Activated T-cell treated with anti-CD3 and anti-CD28 coated beads, Interleukin-2, amount 50 U/mL, for 1 hour (primary cell): Measurements from ENCODE around the gene CEP41.

Experiments used
- DNase-seq: peaks from one replicate; pipeline ENCODE4 v3.0.0-alpha.2; 2020

The CEP41 gene

GRCh38 chr7:130415006-130415405 lies 25.8 kb downstream of the CEP41 start:
- DNase-seq: no peak

DNA sequence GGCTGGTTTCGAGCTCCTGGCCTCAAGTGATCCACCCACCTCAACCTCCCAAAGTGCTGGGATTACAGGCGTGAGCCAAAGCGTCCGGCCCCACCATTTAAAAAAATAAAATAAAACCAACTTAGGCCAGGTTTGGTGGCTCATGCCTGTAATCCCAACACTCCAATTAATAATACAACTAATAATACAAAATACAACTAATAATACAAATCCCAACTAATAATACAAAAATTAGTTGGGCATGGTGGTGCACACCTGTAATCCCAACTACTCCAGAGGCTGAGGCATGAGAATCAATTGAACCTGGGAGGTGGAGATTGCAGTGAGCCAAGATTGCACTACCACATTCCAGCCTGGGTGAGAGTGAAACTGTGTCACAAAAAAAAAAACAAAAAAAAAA lies 27.6 kb downstream of the CEP41 start:
- DNase-seq: no peak

- DNase-seq: no peak
Measured at GRCh38 chr7:130410868-130411541, 29.8 kb downstream of the CEP41 start.

GRCh38 chr7:130409712-130410072 lies 31.1 kb downstream of the CEP41 start:
- DNase-seq: no peak

GRCh38 chr7:130409067-130409711 lies 31.6 kb downstream of the CEP41 start:
- DNase-seq: no peak

DNA sequence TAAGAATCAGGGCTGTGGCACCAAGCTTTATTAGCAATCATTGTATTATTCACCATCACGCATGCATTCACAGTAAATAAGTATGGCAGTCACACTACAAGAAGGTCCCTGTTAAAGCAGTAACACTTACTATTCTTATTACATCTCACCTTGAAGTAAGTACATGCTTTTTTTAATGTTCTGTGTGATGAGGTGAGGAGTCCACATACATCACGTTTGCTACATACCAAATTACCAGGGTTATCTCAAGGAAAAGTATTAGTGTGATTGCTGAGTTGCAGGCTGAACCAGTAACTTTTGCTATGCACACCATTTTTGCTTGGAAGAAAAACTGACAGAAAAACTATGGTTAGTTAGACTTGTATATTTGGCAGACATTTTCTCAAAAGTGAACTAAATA lies 35.8 kb downstream of the CEP41 start:
- DNase-seq: no peak

DNA sequence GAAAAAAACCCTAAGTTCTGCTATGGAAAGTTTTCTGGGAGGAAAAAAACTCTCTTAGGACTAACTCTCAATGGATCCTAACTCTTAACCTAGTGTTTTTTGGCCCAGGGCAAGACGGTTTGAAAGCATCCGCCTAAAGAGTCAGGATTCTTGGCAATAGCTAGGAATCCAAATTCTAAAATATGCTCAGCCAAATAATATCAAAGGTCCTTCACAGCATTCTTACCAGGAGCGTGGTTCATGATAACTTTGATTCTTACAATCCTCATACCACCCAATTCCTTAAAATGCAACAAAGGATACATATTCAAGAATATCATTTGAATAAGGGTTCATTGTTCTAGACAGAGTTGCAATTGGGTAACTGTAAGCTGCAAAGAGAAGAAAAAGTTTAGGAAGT lies 39.2 kb downstream of the CEP41 start:
- DNase-seq: no peak

DNA sequence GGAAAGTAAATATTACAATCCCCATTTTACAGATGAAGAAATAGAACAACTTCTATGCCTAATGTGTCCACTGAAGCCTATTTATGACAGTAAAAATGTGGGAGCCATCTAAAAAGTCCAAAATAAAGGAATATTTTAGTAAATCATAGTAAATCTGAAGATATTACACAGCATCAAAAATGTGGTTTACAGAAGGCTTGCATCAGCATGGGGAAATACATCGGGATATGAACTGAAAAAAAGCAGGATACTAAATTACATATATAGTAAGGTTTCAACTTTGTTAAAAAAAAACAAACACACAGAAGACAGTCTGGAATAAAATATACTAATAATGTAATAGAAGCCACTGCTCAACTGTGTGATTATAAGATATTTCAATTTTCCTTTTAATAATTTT lies 39.7 kb downstream of the CEP41 start:
- DNase-seq: no peak

DNA sequence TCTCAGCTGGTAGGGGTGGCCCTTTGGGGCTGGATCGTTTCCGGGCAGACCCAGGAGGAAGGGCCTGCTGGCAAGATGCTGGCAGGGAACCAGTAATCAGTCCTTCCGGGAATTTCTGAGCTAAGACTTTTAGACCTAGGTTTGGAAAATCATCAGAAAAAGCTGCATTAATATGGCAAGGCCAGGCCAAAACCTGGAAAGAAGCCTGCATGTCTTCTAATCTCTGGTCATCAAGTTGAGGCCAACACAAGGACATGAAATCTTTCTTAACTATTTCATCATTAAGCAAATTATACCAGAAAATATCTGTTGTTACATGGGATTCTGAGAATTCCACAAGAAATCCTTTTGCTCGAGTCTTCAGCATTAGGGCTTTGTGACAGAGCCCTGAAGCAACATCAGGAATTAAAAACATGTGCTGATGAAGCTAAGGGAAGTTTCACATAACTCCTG lies 40.7 kb downstream of the CEP41 start:
- DNase-seq: no peak

DNA sequence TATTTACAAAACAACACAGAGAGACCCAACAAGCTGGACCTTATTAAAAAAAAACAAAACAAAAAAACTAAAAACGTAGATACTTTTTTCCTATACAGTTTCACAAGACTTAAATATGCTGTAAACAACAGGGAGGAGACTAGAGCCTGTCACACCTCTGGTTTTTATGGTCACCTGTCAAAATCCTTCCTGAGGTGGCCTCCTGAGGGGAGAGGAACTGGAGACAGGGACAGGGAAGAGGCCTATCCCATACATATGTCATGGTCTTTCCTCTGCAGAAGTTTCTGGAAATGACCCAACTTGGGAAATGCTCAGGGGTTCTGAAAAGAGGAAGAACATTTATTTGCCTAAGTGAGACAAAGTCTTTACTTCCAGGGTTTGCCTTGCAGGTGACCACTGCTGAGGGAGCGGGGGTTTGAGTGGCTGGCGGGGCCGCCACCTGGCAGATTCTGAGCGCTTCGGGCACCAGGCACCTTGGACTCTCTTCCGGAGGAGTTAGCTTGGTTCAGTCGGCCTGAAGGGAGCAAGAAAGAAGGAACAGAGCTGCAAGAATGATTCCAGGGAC lies 42.2 kb downstream of the CEP41 start:
- no peak for DNase-seq

- DNase-seq: no peak
Measured at GRCh38 chr7:130397758-130398073, 43.1 kb downstream of the CEP41 start.

DNA sequence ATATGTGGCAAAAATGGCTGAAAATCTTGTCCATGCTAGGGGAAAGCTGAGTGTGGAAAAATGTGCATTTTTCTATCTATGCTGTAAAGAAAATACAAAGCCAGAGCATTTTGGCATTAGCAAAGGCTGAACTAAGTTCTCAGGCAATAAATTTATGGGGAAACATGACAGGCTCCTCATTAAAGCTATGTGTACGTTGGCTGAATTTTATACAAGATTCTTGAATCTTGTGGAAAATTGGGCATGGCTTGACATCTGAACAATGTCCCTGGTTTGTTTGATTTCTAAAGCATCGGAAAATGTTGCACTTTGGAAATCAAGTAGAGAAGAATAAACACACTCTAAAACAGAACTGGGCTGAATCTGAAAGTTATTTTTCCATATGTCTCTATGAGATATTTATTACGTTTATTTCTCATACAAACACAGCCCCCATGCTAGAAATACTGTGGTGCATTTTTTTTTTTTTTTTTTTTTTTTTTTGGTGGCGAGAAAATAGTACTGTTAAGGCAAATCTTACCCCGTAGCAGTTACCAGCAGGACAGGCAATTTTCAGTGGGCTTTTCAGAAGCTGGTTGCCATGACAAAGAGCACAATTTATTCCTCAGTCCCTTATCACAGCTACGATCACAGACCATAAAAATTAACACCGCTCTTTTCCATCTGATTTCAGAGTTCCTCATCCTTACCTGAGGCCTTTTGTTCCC lies 43.6 kb downstream of the CEP41 start:
- no peak for DNase-seq

- no peak for DNase-seq
Measured at GRCh38 chr7:130396109-130396508, 44.7 kb downstream of the CEP41 start.

DNA sequence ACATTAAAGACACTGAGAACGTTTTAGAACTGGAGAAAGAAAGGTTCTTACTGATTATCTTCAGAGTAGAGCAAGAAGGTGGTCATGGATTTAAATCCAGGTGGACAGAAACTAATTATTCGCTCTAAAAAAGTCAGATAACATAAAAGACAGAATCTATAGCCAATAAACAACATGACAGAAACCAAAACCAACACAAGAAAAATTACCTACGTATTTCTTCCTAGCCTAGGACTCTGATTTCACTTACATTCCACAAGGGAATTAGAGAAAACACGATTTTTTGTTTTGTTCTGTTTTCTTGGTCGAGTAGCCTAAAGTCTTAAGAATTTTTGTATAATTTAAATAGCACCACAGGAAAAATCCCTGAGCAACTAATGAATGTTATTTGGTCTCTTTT lies 45.4 kb downstream of the CEP41 start:
- no peak for DNase-seq

- peak; percentile 26 for DNase-seq
Measured at GRCh38 chr7:130394421-130395195, 46.2 kb downstream of the CEP41 start.

DNA sequence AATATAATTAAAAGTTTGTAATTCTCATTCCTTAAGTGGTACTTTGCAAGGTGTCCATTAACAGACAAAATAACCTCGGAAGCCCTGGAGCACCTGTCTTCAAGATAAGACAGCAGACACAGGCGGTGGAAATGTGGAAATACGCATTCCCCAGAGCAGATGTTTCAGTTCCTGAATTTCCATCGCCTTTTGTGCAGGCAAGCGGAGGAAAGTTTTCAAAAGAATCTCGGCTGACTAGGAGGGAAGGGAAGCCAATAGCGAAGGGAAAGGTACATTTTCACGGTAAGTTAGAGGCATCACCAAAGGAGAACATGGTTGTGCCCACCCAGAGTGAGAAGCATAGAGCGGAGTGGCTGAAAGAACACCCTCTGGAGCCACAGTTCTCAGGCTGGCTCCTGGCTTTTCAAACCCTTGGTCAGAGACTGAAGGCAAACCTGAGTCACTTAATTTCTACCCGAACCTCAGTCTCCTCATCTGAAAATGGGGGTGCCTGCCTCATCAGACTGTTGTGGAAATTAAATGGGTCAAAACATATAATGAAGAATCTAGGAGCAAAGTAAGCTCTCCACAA lies 46.9 kb downstream of the CEP41 start:
- no peak for DNase-seq

GRCh38 chr7:130393101-130393561 lies 47.7 kb downstream of the CEP41 start:
- no peak for DNase-seq

- no peak for DNase-seq
Measured at GRCh38 chr7:130390486-130390885, 50.3 kb downstream of the CEP41 start.

DNA sequence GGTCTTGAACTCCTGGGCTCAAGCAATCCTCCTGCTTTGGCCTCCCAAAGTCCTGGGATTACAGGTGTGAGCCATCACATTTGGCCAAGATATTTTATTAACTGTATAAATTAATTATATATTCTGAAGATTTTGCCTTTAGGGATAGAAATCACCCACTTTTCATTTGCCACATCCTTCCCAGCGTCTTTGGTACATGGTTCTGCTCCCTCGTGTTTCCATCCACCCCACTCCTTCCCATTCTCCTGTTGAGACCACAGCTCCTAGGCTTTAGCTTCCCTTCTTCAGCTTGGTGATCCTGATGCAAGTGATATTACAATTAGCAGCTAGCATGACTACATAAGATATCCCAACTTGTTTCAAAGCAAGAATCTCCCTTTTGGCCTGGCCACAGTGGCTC lies 52.1 kb downstream of the CEP41 start:
- no peak for DNase-seq

GRCh38 chr7:130387628-130388403 lies 53.0 kb downstream of the CEP41 start:
- no peak for DNase-seq

DNA sequence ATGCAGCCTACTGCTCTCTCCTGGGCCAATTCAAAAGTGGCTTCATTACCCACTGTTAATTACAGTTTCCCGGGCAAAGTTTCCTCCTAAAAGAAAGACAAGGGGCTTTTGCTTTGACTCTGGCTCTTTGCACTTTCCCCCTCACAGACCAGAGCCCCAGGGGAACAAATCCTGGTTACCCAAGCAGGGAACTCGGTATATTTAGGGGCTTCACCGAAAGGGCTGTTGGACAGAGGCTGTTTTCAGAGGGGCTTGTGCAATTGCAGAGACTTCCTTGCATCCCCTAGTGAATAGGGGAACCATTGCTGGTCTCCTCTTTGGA lies 53.5 kb downstream of the CEP41 start:
- DNase-seq: no peak

GRCh38 chr7:130386876-130387275 lies 53.9 kb downstream of the CEP41 start:
- no peak for DNase-seq
